PC-3 (cell line): ENCODE results near the gene SUPT16H.

Experiments
- CTCF ChIP-seq: fragments of 300-600 bp; sonication (generic); conservative IDR thresholded peaks from 2 replicates; pipeline ENCODE4 v1.5.1; 2017; ENCODE audit warnings: antibody characterized with exemption, low read depth, mild to moderate bottlenecking, low read length
- EZH2 ChIP-seq: fragments of 300-600 bp; sonication (generic); IDR thresholded peaks from one replicate; pipeline ENCODE4 v1.6.1; 2017; ENCODE audit warnings: antibody characterized with exemption, mild to moderate bottlenecking, low read length; ENCODE audit not compliant: unreplicated experiment

- TF ChIP-seq EZH2: no peak
- no peak for TF ChIP-seq CTCF
These were observed 652 bp downstream of the SUPT16H start for GRCh38 chr14:21382886-21383847.
